LHCN-M2 (cell line): ENCODE results near the gene CEMIP. TPM values are rescaled to one million over a fixed set of nuclear protein-coding genes. Genes with fewer than 3 reads are reported as not detected.

Experiments used
- DNase-seq: peaks from one replicate; pipeline ENCODE4 v3.0.0-alpha.2; 2012; ENCODE audit warnings: low read depth
- total RNA-seq: library from RNA; depleted of rRNA; stranded (reverse); fragments of >200 nt; gene quantifications from 2 replicates; pipeline ENCODE4 v1.2.3, GENCODE V29; 2014

Gene CEMIP
- total RNA-seq, 1 experiment from 2014 or later: 4.5 TPM

DNA sequence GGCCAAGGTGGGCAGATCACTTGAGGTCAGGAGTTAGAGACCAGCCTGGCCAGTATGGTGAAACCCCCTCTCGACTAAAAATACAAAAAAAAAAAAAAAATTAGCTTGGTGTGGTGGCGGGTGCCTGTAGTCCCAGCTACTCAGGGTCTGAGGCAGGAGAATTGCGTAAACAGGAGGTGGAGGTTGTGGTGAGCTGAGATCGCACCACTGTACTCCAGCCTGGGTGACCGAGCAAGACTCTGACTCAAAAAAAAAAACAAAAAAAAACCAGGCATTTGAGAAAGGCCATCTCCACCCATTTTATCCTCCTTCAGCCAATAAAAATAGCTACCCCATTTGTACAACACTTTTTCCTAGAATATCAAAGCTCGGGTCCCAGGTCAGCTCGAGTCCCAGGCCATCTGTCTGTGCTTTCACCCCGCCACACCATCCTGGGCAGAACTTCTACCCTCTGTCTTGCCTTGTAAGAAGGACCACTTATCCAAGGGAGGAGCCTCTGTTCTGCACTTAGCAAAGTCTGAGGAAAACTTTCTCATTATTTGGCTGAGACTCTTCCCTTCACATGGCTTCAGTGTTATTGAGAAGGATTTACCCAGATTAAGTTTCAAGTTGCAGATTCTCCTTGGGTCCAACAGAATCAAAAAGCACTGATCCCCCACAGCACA, 111.3 kb downstream of the CEMIP start:
- peak; percentile 70 for DNase-seq

DNA sequence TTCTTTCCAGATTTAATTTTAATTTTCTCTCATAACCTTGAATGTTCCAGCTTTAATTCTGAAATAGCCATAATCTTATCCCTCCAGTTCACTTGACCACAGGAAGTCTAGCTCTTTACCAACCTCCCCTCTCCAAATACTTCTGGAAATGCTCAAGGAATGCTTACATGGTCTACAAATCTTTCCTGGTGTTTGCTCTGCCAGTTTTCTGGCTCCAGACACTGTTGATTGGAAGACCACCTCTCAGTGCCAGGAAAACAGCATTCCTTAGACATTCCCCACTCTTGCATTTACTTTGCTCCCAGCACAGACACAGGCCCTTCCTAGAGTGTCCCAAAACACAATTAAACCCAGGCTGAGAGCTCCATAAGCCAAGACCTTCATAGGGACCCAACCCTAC, 111.8 kb downstream of the CEMIP start:
- DNase-seq: peak; percentile 25

DNA sequence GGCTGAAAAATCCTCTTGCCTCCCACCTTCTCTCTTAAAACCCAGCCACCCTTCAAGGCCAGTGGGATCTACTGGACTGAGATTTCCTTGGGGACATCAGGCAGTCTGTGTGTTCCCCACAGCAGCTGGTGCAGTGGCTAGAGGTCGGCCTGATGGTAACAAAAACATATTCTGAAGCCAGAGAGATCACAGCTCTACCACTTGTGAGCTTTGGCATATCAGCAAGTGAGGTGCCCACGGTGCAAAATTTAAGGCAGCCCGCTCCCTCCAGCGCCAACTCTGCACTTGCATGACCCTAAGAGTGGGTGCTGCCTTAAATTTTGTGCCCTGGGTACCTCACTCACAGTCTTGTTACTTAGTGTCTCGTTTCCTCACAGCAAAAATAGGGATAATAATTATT, 113.2 kb downstream of the CEMIP start:
- peak; percentile 35 for DNase-seq

DNA sequence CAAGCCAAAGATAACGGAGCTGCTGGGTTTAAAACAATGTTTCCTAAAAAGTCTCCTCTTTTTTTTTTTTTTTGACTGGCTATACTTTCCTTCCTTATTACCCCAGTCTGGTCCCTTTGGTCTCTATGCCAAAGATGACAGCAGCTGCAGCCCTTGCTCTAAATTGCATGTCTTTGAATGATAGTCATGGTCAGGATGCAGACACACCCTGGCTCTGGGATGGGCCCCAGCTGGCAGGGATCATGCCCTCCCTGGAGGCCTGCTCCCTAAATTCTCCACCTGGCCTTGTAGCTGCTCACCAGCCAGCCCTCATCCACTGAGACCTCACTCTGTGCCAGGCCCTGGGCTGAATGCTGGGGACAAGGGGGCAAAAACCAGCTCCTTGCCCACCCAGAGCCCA, 114.6 kb downstream of the CEMIP start:
- DNase-seq: peak; percentile 93

DNA sequence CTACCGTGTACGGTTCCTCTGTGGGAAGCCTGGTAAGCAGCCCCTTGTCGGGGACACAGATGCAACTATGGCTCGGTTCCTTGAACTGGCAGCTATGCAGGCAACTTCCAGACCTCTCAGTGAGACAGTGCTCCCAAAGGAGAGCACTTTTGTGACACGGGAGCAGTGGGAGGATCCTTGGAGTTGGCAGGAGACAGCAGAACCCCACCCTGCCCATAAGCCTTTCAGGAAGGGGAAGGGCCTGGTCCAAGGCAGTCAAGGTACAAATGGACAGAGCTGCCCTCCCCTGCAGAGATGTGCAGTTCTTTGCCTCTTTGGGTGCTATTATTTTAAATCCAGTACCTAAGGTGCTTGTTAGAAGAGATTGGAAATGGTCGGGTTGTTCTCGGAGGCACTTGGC, 115.9 kb downstream of the CEMIP start:
- DNase-seq: no peak

DNA sequence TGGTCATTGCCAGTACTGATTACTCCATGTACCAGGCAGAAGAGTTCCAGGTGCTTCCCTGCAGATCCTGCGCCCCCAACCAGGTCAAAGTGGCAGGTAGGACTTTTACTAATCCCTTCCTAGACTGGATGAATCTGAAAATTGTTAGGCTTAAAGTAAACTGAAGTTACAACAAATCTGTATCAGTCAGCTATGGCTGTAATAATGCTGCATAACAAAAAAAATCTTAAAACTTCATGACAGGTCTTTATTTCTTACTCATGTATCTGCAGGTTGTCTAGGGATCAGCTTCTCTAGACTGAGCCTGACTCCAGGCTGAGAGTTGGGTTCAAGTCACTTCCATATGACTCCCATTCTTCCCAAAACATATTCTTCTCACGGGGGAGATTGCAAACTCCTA, 116.8 kb downstream of the CEMIP start:
- no peak for DNase-seq

DNA sequence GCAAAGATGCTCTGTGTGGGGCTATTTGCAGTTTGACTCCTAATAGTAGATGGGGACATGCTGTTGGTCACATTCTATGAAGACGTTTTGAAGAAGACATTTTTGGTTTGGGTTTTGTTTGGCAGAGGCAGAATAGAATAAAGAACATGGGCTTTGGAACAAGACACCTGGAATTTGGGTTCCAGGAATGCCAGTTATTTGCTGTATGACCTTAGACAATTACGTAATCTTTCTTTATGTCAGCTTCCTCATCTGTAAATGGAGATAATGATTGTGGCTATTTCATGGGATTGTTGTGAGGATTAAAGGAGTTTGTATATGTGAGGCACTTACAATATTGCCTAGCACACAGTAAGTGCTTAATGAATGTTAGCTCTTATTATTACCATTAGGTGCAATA, 118.9 kb downstream of the CEMIP start:
- DNase-seq: no peak

DNA sequence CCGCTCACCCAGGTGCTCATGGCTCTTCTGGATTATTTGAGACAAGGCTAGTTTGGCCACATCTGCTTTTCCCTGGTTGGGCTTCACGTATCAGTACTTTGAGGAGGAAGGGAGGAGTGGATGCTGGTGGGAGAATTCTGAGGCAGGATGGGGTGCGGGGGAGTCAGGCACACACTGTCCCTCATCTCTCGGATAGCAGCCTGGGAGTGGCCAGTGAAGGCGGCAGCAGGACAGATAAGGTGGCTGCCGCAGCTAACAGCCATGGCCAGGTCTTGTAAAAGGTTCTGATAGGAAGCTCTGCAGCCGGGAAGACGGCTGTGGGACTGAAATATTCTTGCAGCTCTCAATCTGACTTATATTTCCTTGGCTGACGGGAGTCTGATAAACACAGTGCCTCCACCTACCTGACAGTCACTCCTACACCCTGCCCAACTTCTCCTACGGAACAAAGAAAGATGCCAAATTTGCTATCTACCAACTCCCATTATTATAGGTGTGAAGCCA, 123.2 kb downstream of the CEMIP start:
- no peak for DNase-seq

DNA sequence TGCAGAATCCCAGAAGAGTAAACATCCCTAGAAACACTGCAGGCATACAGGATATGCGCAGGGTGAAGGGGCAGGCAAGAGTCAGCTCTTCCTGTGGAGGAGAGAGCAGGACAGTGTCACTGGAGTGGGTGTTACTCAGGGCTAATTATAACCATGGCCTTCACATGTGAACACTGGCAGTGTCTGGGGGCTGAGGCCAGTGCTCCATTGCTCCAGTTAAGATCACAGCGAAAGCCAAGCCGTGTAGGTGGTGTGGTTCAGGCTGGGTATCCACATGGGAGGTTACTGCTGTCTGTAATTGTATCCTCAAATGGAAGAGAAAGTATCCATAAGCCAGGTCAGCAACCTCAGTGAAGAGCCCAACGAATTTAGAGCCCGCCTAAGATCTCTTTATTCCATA, 125.8 kb downstream of the CEMIP start:
- no peak for DNase-seq

DNA sequence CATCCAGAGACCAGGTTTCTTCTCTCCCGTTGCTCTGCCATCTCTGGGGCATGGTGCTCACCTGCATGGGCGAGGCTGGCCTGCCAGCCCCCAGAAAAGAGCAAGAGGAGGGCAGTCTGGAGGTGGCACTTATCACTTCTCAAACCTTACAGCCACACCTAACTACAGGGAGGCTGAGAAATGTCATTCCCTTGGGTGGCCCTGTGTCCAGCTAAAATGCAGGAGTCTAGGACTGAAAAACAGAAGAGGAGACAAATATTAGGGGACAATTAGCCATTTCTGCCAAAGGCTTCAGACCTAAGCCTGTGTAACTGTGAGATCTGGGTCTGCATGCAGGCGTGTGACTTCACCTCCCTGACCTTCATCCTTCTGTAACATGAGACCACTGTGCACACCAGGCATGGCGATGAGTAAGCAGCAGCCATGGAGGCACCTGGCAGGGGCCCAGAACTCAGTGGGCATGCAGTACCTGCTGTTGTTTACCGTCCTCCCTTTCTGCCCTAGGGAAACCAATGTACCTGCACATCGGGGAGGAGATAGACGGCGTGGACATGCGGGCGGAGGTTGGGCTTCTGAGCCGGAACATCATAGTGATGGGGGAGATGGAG, 127.1 kb downstream of the CEMIP start:
- peak; percentile 69 for DNase-seq

DNA sequence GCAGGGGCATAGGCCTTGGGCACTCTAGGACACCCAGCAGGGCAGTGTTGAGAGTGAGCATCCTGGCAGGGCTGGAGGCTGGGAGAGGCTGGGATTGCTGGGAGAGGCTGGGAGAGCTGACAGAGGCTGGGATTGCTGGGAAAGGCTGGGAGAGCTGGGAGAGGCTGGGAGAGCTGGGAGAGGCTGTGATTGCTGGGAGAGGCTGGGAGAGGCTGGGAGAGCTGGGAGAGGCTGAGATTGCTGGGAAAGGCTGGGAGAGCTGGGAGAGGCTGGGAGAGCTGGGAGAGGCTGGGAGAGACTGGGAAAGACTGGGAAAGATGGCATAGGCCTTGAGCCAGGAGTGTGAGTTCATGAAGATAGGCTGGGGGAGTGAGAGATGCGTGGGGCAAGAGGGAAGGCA, 132.7 kb downstream of the CEMIP start:
- no peak for DNase-seq

DNA sequence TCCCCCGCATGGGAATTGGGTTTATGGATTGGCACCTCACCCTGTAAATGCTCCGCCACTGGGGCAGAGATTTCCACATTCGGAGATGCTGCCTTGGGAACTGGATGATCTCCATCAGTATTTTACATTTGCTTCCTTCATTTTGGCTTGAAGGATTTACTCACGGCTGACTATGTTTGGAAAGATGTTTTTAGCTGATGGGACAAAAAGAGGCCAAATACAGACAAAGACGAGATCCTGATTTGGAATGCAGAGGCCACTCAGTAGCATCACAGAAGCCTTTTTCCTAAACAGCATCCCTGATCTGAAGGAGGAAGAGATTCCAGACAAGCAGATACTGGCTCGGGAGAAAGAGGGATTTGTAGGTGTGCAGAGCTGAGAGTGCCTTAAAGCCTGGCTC, 133.5 kb downstream of the CEMIP start:
- no peak for DNase-seq

DNA sequence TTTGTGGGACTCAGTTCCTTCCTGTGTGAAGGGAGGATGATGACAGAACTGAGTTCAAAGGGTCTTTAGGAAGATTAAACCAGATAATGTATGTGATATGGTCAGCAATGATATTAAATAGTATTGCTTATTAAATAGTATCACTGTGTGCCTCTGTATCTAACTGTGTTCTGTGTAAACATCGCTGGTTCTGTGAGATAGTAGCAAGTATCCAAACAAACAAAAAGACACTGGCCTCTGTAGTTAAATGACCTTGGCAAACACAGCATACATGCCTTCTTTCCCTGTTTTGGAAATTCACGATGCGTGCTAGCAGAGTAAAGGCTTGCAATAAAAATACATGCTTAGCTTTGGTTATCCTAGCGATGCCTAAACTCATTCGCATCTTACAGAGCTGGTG, 134.4 kb downstream of the CEMIP start:
- no peak for DNase-seq

DNA sequence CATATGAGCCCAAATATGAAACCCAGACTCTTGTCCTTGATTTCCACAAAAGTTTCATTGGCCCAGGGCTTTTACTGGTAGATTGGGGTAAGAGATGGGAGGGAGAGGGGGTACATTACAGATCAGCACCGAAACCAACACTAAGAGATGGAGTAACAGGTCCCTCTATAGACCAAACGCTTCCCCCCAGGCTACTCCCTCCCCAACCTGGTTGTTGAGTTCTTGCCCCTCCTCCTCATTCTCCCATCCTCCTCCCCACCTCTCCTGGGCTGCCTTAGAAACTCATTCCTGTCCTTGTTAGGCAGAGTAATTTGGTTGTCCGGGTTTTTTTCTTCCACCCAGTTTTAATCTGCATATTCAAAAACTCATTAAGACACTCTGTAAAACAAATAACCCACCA, 136.3 kb downstream of the CEMIP start:
- no peak for DNase-seq

DNA sequence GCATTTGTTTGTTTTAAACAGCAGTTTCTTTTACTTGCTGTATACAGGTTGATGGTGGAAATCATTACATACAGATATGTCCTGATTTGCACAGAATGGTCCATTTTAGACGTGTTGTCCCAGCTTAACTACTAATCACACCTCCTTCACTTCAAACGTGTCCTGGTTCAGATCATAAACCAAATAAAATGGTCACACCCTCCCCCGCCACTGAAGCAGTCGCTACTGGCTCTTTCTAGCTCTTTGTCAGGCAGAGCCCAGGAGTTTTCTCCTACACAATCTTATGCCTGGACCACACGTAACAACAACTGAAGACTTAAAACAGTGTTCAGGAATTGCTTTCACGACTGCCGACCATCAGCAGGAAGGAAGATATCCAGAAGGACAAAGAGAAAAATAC, 136.9 kb downstream of the CEMIP start:
- no peak for DNase-seq

DNA sequence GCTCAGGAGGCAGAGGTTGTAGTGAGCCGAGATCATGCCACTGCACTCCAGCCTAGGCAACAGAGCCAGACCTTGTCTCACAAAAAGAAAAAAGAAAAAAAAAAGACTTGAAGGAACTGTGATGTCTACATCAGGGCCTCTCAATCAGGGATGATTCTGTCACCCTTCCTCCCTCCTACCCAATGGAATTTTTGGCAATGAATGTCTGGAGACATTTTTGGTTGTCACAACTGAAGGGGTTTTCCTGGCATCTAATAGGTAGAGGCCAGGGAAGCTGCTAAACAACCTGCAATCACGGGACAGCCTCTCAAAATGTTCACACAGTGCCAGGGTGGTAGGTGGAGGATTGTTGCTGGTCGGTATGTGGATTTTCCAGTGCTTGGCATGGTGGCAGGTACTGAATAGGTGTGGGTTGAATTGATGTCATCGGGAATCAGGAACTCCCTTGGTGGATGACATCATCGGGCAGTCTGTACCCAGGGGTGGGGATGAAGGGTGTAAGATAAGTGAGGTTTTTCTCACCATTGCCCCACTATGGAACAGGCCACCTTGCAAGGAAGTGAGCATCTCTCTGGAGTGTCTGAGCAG, 139.1 kb downstream of the CEMIP start:
- no peak for DNase-seq

DNA sequence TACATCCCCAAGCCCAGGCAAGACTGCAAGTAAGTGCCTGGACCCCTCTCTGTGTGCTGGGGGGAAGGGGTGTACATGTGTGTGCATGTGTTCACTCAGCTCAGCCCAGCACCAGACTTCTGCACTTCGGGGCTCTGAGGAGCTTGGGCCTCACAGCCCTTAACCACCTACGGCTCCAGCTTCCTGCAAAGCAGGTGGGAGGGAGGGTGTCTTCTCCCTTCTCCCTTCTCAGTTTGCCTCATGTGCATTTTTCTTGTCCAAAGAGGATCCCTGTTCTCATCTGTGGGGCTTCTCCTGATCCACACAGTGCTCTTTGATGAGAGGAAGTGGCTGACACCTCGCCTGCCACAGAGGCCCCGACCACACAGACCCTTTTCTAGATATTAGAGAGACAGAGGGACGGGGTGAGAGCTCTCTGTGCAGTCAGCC, 141.1 kb downstream of the CEMIP start:
- DNase-seq: no peak

DNA sequence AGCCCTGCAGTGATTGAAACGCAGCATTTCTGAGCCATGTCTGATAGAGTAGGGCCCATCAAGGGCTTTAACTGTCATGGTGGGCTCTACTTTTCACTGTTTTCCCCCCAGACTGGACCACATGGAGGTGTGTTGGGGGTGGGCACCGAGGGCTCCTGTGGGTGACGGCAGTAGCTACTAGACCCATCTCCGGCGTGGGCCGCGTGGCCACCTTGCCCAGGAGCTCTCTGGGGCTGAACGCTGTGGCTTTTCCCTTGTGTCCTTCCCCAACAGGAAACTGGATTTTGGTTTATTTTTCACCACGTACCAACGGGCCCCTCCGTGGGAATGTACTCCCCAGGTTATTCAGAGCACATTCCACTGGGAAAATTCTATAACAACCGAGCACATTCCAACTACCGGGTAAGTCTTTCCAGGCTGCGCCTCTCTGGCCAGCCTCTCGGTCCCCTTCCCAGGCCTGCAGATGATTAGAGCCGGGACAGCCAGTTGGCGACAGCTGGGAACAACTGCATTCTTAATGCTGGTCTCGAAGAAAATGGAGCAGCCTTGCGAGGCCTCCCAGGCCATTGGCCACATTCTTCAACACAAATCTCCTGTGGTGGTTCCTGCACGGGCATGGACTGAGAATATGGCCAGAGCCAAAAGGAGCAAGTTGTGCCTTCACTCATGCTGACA, 142.7 kb downstream of the CEMIP start:
- DNase-seq: no peak

DNA sequence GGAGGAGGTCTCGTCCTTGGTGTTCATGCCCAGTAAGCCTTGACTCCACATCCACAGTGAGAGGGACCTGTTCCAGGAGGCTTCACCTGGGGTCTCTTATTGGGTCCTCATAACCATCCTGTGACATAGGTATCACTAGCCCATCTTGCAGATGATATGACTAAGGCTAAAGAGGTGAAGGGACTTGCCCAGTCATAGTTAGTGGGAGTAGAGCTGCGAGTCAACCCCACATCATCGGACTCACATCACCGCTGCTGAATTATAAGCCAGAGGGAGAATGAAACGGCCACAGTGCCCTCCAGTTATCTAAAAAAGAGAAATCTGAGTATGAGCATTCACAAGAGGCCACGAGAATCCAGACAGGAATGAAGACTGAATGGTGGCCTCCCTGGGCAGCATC, 144.5 kb downstream of the CEMIP start:
- no peak for DNase-seq

DNA sequence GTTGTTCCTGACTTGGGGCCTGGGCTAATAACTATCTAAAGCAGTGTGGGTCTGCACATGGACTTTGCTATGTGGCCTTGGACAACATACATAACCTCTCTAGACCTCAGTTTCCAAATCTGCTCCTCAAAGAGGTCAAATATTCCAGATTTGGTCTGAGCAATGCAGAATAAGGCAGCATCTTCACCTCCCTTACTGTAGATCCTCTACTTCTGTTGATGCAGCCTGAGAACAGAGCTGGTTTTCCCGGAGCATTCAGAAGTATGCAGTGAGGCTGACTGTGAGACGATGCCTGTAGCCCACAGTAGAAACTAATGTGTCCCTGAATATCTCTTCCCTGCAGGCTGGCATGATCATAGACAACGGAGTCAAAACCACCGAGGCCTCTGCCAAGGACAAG, 145.1 kb downstream of the CEMIP start:
- DNase-seq: no peak

DNA sequence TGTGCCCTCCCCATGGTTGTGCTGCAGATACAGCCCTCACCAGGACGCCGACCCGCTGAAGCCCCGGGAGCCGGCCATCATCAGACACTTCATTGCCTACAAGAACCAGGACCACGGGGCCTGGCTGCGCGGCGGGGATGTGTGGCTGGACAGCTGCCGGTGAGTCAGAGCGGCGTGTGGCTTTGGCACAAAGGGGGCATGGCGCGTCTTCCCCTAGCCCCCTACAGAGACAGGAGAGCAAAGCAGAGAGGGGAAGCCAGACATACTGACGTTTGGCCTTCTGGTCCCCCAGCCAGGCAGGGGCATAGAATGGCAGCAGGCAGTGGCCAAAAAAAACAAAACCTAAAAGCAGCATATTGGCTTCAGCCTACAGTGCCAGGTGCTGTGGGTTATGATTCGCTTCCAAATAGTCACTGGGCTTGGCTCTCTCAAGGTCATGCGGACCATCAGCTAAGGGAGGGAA, 146.5 kb downstream of the CEMIP start:
- peak; percentile 88 for DNase-seq

DNA sequence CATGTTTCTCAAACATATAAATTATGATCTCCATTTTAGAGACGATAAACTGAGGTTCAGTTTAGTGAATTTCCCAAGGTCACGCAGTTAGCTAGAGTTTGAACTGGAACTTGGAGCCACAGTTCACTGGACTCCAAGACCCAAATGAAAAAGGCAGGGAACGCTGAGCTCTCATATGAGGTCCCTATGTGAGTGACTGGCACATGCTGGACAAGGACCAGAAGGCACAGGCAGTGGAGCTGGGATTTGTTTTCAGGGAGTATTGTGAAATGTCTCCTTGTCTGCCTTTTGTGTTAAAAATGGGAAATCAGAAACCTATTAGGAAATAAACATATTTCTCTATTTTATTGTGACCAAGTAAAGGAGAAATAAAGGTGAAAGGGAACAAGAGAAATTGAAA, 147.0 kb downstream of the CEMIP start:
- peak; percentile 49 for DNase-seq
